GM23338 (cell line): ENCODE results near the gene GOSR2. TPM values are rescaled to one million over a fixed set of nuclear protein-coding genes. Genes with fewer than 3 reads are reported as not detected.

Experiments used
- ATAC-seq: fragments of 200-7000 bp; cut with Tn5 transposase; 3 replicates; pipeline ENCODE4 v1.9.1; 2020
- DNase-seq: peaks from one replicate; pipeline ENCODE4 v3.0.0-alpha.2; 2015; ENCODE audit warnings: low spot score
- H2AFZ ChIP-seq: fragments of 200-600 bp; sonication (generic); 2 replicates; pipeline ENCODE4 v1.8.0; 2016; ENCODE audit warnings: antibody characterized with exemption, mild to moderate bottlenecking, moderate library complexity
- H3F3A ChIP-seq: fragments of 200-600 bp; sonication (generic); replicated peaks from 2 replicates; pipeline ENCODE4 v1.8.0; 2017; ENCODE audit warnings: antibody characterized with exemption, mixed run types, low read depth
- H3K27ac ChIP-seq: fragments of 200-600 bp; sonication (generic); 2 replicates; pipeline ENCODE4 v1.6.1; 2016; ENCODE audit warnings: low read depth
- H3K27me3 ChIP-seq: fragments of 200-600 bp; sonication (generic); 2 replicates; pipeline ENCODE4 v1.8.0; 2016; ENCODE audit warnings: mild to moderate bottlenecking, mixed run types, moderate library complexity; ENCODE audit not compliant: insufficient read depth
- H3K36me3 ChIP-seq: fragments of 200-600 bp; sonication (generic); 2 replicates; pipeline ENCODE4 v1.8.0; 2016; ENCODE audit warnings: mild to moderate bottlenecking; ENCODE audit not compliant: insufficient read depth
- H3K4me1 ChIP-seq: fragments of 200-600 bp; sonication (generic); 2 replicates; pipeline ENCODE4 v1.8.0; 2016; ENCODE audit warnings: mild to moderate bottlenecking, moderate library complexity; ENCODE audit not compliant: insufficient read depth
- H3K4me2 ChIP-seq: fragments of 200-600 bp; sonication (generic); 2 replicates; pipeline ENCODE4 v1.7.1; 2017; ENCODE audit warnings: mixed run types
- H3K4me3 ChIP-seq: fragments of 200-600 bp; sonication (generic); 2 replicates; pipeline ENCODE4 v1.6.1; 2016; ENCODE audit warnings: mixed run types
- H3K79me2 ChIP-seq: fragments of 200-600 bp; sonication (generic); replicated peaks from 2 replicates; pipeline ENCODE4 v1.8.0; 2017; ENCODE audit warnings: mild to moderate bottlenecking; ENCODE audit not compliant: insufficient read depth
- H3K9me2 ChIP-seq: fragments of 200-600 bp; sonication (generic); 2 replicates; pipeline ENCODE4 v1.8.0; 2017; ENCODE audit not compliant: insufficient read depth
- H4K20me1 ChIP-seq: fragments of 200-600 bp; sonication (generic); replicated peaks from 2 replicates; pipeline ENCODE4 v1.8.0; 2017; ENCODE audit warnings: mild to moderate bottlenecking; ENCODE audit not compliant: insufficient read depth
- H3K27ac Mint-ChIP-seq: 2 replicates; pipeline ENCODE4 v1.8.0; 2020; ENCODE audit warnings: inconsistent platforms, mild to moderate bottlenecking, moderate library complexity, mixed read lengths
- H3K27me3 Mint-ChIP-seq: 3 replicates; pipeline ENCODE4 v1.8.0; 2022; ENCODE audit warnings: low read depth, mild to moderate bottlenecking, moderate library complexity, mixed read lengths, inconsistent platforms; ENCODE audit not compliant: insufficient read depth, poor library complexity
- H3K36me3 Mint-ChIP-seq: 3 replicates; pipeline ENCODE4 v1.8.0; 2021; ENCODE audit warnings: low read depth, mild to moderate bottlenecking, inconsistent platforms, moderate library complexity, mixed read lengths
- H3K4me1 Mint-ChIP-seq: 3 replicates; pipeline ENCODE4 v1.8.0; 2020; ENCODE audit warnings: mild to moderate bottlenecking, inconsistent platforms, mixed read lengths
- H3K4me3 Mint-ChIP-seq: 3 replicates; pipeline ENCODE4 v1.8.0; 2021; ENCODE audit warnings: moderate library complexity, mild to moderate bottlenecking, inconsistent platforms, mixed read lengths
- H3K9me3 Mint-ChIP-seq: 3 replicates; pipeline ENCODE4 v1.8.0; 2020; ENCODE audit warnings: moderate library complexity, mild to moderate bottlenecking, inconsistent platforms, mixed read lengths
- CREB1 ChIP-seq: fragments of 250-450 bp; sonication (Bioruptor Pico); IDR thresholded peaks from 2 replicates; pipeline ENCODE4 v1.5.0; 2020; ENCODE audit warnings: low read depth, mild to moderate bottlenecking, moderate library complexity
- EZH2 ChIP-seq: fragments of 200-600 bp; sonication (generic); IDR thresholded peaks from one replicate; pipeline ENCODE4 v1.8.0; 2017; ENCODE audit warnings: antibody characterized with exemption, mild to moderate bottlenecking, low read depth; ENCODE audit not compliant: unreplicated experiment
- EZH2phosphoT487 ChIP-seq: fragments of 200-600 bp; sonication (generic); IDR thresholded peaks from one replicate; pipeline ENCODE4 v1.8.1; 2018; ENCODE audit warnings: antibody characterized with exemption; ENCODE audit not compliant: unreplicated experiment
- POLR2AphosphoS5 ChIP-seq: IDR thresholded peaks from 2 replicates; pipeline ENCODE4 v1.6.1; 2016; ENCODE audit warnings: antibody characterized with exemption, low read depth
- ZNF331 ChIP-seq: fragments of 250-450 bp; sonication (Bioruptor Pico); IDR thresholded peaks from 2 replicates; pipeline ENCODE4 v1.5.0; 2020; ENCODE audit warnings: low read depth, mild to moderate bottlenecking, moderate library complexity
- polyA plus RNA-seq: library from polyadenylated mRNA; unstranded; fragments of >200 nt; fragmentation: Nextera tagmentation; extraction: Ambion mirVana; gene quantifications from 2 replicates; pipeline ENCODE4 v1.2.1, GENCODE V29; 2016
- total RNA-seq: library from RNA; depleted of rRNA; stranded (reverse); fragments of >200 nt; shearing (Covaris generic); gene quantifications from 2 replicates; pipeline ENCODE4 v1.2.3, GENCODE V29; 2014
- TF ChIP-seq, protein P1 (sequence below), 2 experiments: fragments of 200-600 bp in 1 of 2; sonication (generic) in 1 of 2; conservative IDR thresholded peaks; 2 replicates each; pipeline versions ENCODE4 v1.5.1 to v1.6.1; 2016 to 2017; ENCODE audit warnings: antibody characterized with exemption in 2 of 2, low read depth in 2 of 2, mild to moderate bottlenecking in 2 of 2, moderate library complexity in 1 of 2

GOSR2 gene
- total and polyA plus RNA-seq, 2 experiments from 2014 or later, result 33.2 to 36.2 TPM

DNA sequence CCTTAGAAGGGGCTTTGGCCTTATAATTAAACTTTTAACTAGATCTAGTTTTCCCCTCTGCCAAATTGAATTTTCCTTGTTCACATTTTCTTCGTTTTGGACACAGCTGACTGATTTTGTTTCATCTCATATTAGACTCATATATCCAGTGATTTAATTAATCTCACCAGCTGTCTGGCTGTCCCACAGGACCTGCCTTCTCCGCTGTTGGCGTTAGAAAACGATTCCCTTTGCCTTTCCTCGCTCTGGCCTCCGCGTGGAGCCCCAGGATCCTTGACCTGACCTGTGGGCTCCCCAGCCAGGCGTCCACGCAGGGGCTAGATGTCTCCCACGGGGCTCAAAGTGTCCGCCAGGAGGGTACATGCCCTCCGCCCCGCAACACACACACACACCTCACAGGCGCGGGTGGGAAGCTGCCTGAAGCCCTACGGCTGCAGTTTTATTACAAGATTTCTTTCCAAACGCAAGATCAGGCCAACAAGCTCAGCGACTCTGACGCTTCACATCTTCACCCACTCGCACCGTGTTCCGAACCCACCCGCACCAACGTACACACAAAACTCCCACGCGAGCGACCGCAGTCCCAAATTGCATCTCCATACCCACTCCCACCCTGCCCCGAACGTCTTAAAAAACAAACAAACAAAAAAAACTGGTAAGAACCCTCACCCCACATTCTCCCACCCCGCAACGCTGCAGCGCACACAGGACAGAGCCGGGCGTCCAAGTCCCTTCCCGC lies 55.0 kb downstream of the GOSR2 start:
- Histone ChIP-seq H3K27ac (no peak overlapping the region), H3F3A (peaks cover 7% of the 10 kb centered on the region; the same call in 1 of the 2 replicates), H3K9me2 (no peaks in the 10 kb centered on the region), H2AFZ (peak overlapping the region; percentile 84), H3K4me1 (peaks cover 41% of the 10 kb centered on the region), H3K36me3 (no peaks in the 10 kb centered on the region), H3K27me3 (peaks cover 27% of the 10 kb centered on the region), H3K4me2 (peak overlapping the region; percentile 88), H3K79me2 (no peaks in the 10 kb centered on the region), H3K4me3 (peak overlapping the region; percentile 76), H4K20me1 (no peaks in the 10 kb centered on the region)
- peaks cover 41% of the 10 kb centered on the region for H3K4me1 Mint-ChIP-seq
- peak overlapping the region; percentile 93 for H3K4me3 Mint-ChIP-seq
- no peak overlapping the region for H3K27ac Mint-ChIP-seq
- peaks cover 5% of the 10 kb centered on the region; the same call in 2 of the 3 replicates for H3K36me3 Mint-ChIP-seq
- no peaks in the 10 kb centered on the region; the same call in 2 of the 3 replicates for H3K9me3 Mint-ChIP-seq
- no peak for TF ChIP-seq CREB1 (CRISPR knock-in tag)
- TF ChIP-seq EZH2, result peak; percentile 31
- ATAC-seq, result no peak
- DNase-seq, result no peak
- peaks cover 35% of the 10 kb centered on the region for H3K27me3 Mint-ChIP-seq

DNA sequence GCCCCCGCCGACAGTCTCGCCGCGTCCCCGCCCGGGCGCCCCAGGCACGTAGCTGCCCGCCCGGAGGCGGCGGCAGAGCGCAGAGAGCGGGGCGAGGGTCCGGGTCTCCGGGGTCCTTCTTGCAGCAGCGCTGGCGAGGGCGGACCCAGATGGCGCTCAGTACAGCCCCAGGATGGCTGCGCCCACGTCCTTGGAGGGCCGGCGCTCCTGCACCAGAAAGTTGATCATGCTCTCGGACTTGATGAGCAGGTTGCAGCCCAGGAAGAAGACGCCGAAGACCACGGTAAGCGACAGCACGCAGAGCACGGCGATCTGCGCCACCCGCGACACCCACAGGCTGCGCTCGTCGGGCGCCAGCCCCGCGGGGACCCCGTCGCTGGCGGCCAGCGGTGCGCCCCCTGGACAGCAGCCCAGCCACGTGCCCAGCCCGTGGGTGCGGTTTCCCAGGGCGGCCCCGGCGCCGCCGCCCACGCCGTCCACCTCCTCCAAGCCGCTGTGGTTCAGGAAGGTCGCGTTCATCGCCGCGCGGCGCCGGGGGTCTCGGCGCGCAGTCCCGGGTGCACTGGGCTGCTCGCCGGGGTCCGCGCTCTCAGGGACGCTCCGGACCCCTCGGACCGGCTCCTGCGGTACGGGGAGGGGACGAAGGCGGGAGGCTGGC lies 55.7 kb downstream of the GOSR2 start:
- no peak overlapping the region for H3K27ac Mint-ChIP-seq

DNA sequence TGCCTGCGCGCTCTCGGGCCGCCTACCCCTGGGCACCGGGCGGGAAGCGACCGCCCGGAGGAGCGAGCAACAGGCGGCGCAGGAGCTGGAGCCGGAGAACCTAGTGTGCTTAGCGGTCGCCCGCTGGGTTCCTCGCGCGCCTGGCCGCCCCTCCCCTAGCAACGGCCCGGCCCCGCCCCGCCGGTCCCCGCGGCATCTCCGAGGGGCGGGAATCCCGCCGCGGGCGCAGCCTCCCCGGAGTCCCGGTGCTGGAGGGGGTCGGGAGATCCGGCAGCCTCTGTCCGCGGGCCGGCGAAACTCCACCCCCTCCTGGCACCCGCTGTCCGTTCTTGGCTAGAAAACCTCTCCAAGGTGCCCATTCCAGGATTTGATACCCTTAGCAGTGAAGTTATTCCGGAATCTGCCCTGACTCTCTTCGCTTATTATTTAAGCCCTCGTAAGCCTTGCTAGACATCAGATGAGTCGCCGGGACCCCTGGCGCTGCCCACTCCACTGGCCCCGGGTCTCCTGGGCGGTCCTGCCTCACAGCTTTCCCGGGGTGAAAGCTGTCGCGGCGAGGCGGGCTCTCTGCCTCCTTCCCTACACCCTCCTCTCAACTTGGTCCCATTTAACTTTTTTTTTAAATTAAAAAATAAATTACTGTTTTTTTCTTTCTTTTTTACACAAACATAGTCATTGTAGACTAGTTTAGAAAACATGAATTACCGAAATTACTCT lies 56.3 kb downstream of the GOSR2 start, which contains the start of gene RPRML:
Gene RPRML, minus strand, starts transcription at position 107 of the 717 bp plus-strand sequence. CDS start 246 bp downstream, outside the sequence.
- Mint-ChIP-seq H3K4me3 (peak within 1 kb of the TSS; percentile 93), H3K27me3 (peaks cover 39% of the 10 kb centered on the region), H3K36me3 (peaks cover 5% of the 10 kb centered on the region; the same call in 2 of the 3 replicates), H3K4me1 (peaks cover 47% of the 10 kb centered on the region), H3K9me3 (no peaks in the 10 kb centered on the region; the same call in 2 of the 3 replicates), H3K27ac (no peak within 1 kb of the TSS)
- peak; percentile 36 for ATAC-seq
- Histone ChIP-seq H3K79me2 (no peaks in the 10 kb centered on the region), H3F3A (peaks cover 7% of the 10 kb centered on the region; the same call in 1 of the 2 replicates), H3K36me3 (no peaks in the 10 kb centered on the region), H3K4me2 (peak within 1 kb of the TSS; percentile 88), H3K4me1 (peaks cover 41% of the 10 kb centered on the region), H2AFZ (peak within 1 kb of the TSS; percentile 84), H3K4me3 (peak within 1 kb of the TSS; percentile 76), H4K20me1 (no peaks in the 10 kb centered on the region), H3K27ac (no peak within 1 kb of the TSS), H3K9me2 (0 out of 2 replicates have a peak, but pooled peaks cover 3% of the 10 kb centered on the region), H3K27me3 (peaks cover 27% of the 10 kb centered on the region)
- peak; percentile 64 for DNase-seq
- 0 out of 2 replicates have a peak, but pooled peaks have one; percentile 40 for TF ChIP-seq POLR2AphosphoS5
- TF ChIP-seq, protein P1, sequence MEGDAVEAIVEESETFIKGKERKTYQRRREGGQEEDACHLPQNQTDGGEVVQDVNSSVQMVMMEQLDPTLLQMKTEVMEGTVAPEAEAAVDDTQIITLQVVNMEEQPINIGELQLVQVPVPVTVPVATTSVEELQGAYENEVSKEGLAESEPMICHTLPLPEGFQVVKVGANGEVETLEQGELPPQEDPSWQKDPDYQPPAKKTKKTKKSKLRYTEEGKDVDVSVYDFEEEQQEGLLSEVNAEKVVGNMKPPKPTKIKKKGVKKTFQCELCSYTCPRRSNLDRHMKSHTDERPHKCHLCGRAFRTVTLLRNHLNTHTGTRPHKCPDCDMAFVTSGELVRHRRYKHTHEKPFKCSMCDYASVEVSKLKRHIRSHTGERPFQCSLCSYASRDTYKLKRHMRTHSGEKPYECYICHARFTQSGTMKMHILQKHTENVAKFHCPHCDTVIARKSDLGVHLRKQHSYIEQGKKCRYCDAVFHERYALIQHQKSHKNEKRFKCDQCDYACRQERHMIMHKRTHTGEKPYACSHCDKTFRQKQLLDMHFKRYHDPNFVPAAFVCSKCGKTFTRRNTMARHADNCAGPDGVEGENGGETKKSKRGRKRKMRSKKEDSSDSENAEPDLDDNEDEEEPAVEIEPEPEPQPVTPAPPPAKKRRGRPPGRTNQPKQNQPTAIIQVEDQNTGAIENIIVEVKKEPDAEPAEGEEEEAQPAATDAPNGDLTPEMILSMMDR (conservative IDR thresholded peaks at IDR 0.05; ENCODE audit: low read depth in 2 of 2), result no peak

More for the DNA sequence above, 55.7 kb downstream of the GOSR2 start:
- Histone ChIP-seq H3K79me2 (no peaks in the 10 kb centered on the region), H3K4me1 (peaks cover 41% of the 10 kb centered on the region), H3F3A (peaks cover 7% of the 10 kb centered on the region; the same call in 1 of the 2 replicates), H3K4me2 (peak overlapping the region; percentile 88), H3K4me3 (peak overlapping the region; percentile 76), H3K9me2 (0 out of 2 replicates have a peak, but pooled peaks cover 3% of the 10 kb centered on the region), H3K27ac (no peak overlapping the region), H2AFZ (peak overlapping the region; percentile 84), H4K20me1 (no peaks in the 10 kb centered on the region), H3K27me3 (peaks cover 27% of the 10 kb centered on the region), H3K36me3 (no peaks in the 10 kb centered on the region)
- Mint-ChIP-seq H3K36me3 (peaks cover 5% of the 10 kb centered on the region; the same call in 2 of the 3 replicates), H3K4me3 (peak overlapping the region; percentile 93), H3K4me1 (peaks cover 43% of the 10 kb centered on the region), H3K27me3 (peaks cover 35% of the 10 kb centered on the region), H3K9me3 (no peaks in the 10 kb centered on the region; the same call in 2 of the 3 replicates)
- TF ChIP-seq CREB1 (CRISPR knock-in tag) (no peak), EZH2 (peak; percentile 35), ZNF331 (CRISPR knock-in tag) (no peak), EZH2phosphoT487 (no peak)
- ATAC-seq (peak; percentile 32), DNase-seq (peak; percentile 46)
